Fibroblast of pulmonary artery (primary cell): ENCODE measurements around the gene ALX4.

Experiments
- DNase-seq: peaks from one replicate; pipeline ENCODE4 v3.0.0-alpha.2; 2010; ENCODE audit warnings: low read depth
- H3K4me3 ChIP-seq: replicated peaks from 2 replicates; pipeline ENCODE4 v1.5.1; 2011; ENCODE audit warnings: low read depth, mild to moderate bottlenecking, control low read depth, low read length, moderate library complexity
- TF ChIP-seq, protein P1 (sequence below): IDR thresholded peaks from 2 replicates; pipeline ENCODE4 v1.5.1; 2011; ENCODE audit warnings: mild to moderate bottlenecking, control low read depth, low read length, inconsistent platforms; ENCODE audit errors: missing control alignments

Gene ALX4

GRCh38 chr11:44351006-44351660 is 41.2 kb upstream of the ALX4 start:
- no peak for DNase-seq
- TF ChIP-seq, protein P1, sequence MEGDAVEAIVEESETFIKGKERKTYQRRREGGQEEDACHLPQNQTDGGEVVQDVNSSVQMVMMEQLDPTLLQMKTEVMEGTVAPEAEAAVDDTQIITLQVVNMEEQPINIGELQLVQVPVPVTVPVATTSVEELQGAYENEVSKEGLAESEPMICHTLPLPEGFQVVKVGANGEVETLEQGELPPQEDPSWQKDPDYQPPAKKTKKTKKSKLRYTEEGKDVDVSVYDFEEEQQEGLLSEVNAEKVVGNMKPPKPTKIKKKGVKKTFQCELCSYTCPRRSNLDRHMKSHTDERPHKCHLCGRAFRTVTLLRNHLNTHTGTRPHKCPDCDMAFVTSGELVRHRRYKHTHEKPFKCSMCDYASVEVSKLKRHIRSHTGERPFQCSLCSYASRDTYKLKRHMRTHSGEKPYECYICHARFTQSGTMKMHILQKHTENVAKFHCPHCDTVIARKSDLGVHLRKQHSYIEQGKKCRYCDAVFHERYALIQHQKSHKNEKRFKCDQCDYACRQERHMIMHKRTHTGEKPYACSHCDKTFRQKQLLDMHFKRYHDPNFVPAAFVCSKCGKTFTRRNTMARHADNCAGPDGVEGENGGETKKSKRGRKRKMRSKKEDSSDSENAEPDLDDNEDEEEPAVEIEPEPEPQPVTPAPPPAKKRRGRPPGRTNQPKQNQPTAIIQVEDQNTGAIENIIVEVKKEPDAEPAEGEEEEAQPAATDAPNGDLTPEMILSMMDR: no peak
- H3K4me3 ChIP-seq: no peak overlapping the region

DNA sequence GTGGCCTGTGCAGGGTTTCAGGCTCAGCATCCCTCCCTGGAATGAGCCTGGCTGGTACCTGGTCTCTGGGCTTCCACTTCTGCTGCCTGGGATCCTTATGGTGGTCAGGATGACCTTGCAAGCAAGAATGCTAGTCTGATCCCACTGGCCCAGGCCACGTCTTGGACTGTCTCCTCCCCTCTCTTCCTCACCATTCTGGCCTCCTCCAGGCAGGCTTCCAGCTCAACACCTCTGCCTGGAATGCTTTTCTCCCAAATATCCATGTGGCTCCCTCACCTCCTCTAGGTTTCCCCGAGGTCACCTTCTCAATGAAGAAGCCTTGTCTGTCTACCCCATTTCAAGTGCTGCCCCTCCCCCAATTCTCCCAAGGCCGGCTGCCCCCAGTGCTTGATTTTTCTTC is 39.4 kb upstream of the ALX4 start:
- no peak for DNase-seq
- H3K4me3 ChIP-seq: no peak overlapping the region
- TF ChIP-seq, protein P1: no peak

DNA sequence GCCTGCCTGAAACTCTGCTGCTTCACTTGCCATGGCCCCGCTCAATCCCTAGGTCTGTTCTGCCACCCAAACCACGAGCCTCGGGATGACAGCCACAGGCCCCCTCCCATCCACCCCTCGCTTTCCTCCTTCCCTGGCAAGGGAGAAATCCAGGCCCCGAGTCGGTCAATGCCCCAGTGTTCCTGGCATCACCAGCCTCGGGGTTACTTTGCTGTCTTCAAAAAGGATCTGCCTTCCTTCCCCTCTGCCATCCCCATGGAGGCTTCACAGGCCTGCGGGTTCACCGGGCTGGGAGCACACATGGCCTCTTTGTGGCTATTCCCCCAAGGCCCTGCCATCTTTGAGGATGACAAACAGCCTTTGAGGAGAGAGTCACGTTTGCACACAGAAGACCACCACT is 38.8 kb upstream of the ALX4 start:
- DNase-seq: no peak
- TF ChIP-seq, protein P1: no peak

DNA sequence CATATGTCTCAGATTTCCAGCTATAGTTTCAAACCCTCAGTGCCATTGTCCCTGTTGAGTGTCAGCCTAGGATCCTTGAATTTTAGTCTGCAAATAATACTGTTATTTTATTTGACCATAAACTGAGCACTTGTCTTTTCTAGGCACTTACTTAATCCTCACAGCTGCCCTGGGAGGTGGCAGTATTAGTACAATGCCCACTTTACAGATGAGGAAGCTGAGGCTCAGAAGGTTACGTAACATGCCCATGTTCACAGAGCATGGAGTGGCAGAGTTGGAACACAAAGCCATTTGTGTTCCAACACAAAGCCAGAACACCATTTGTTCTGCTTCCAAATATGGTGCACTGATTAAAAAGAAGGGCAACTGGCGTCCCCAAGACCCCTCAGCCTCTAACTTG is 38.2 kb upstream of the ALX4 start:
- TF ChIP-seq, protein P1: no peak
- H3K4me3 ChIP-seq: no peak overlapping the region
- DNase-seq: no peak

More for the DNA sequence above, 38.8 kb upstream of the ALX4 start:
- no peak overlapping the region for H3K4me3 ChIP-seq

GRCh38 chr11:44347538-44347937 is 37.6 kb upstream of the ALX4 start:
- H3K4me3 ChIP-seq: no peak overlapping the region
- TF ChIP-seq, protein P1: no peak
- DNase-seq: no peak

- DNase-seq: no peak
- H3K4me3 ChIP-seq: no peak overlapping the region
- TF ChIP-seq, protein P1: no peak
These were observed 37.0 kb upstream of the ALX4 start for GRCh38 chr11:44346983-44347382.

- DNase-seq: no peak
- H3K4me3 ChIP-seq: no peak overlapping the region
- TF ChIP-seq, protein P1: no peak
These were observed 35.8 kb upstream of the ALX4 start for GRCh38 chr11:44345781-44346180.
